GM19240 (cell line): ENCODE data around the gene DNAH1.

ENCODE experiments used
- DNase-seq: peaks from one replicate; pipeline ENCODE4 v3.0.0; 2011; ENCODE audit warnings: low spot score; ENCODE audit not compliant: insufficient read length

Gene DNAH1

DNA sequence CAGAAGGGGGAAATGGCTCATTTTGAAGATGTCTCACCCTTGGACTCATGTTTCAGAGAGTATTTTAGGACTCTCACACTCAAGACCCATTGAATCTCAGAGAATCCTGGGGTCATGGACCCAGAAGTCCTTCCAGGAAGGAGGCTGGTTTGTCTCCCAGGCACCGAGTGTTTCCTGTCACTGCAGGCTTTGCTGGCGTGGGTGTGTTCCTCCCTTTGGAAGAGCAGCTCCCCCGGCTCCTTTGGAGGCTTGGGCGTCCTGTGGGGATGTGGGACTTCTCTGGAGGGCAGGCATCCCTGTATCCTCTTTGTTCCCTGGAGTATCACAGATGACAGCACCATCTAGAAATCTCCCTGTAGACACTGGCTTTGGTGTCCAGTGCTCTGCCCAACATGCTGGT lies 40.0 kb downstream of the DNAH1 start:
- DNase-seq: no peak

DNA sequence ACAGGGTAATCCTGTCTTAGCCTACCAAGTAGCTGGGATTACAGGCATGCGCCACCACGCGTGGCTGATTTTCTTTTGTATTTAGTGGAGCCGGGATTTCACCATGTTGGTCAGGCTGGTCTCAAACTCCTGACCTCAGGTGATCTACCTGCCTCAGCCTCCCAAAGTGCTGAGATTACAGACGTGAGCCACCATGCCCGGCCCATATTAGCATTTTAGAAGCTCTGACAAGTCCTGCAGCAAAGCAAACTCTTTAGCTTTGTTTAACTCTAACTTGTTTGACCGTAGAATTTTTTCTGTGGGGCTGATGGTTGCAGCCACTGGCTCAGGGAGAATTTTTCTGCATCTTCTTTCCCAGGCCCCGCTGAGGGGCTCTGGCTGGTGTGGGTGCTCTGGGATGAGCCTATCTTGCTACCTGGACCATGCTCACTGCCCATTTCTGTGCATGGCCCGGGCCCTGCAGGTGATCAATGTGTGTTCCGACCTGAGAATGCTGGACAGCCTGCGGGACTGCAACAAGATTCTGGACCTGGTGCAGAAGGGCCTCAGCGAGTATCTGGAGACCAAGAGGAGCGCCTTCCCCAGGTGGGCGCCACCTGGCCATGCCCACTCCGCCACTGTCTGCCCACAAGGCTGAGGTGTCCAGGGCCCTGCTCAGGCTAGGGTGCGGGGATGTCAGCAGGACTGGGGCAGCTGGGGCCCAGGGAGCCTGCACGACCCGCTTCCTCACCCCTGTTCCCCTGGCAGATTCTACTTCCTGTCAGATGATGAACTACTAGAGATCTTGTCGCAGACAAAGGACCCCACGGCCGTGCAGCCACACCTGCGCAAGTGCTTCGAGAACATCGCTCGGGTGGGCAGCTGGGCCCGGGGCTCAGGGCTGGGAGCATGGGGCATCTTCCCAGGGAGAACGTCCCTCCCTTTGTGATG lies 41.3 kb downstream of the DNAH1 start:
- no peak for DNase-seq

DNA sequence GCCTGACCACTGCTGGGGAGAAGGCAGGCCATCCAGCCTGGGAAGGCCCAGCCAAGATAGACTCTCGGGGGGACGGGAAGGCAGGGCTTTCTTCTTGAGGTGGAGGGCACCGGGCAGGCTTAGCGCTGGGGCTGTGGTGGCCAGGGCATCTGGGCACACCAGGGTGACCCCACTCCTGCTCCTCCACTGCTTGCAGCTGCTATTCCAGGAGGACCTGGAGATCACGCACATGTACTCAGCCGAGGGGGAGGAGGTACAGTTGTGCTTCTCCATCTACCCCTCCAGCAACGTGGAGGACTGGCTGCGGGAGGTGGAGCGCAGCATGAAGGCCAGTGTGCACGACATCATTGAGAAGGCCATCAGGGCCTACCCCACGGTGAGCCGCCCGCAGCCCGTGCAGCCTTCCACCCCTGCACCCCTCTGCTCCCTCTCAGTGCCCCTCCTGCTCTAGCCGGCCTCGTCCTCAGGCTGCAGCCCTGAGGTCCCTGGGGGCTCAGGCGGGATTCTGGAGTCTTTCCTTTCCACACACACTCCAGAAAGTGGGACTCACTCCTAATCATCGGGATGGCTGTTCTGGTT lies 42.3 kb downstream of the DNAH1 start:
- no peak for DNase-seq

DNA sequence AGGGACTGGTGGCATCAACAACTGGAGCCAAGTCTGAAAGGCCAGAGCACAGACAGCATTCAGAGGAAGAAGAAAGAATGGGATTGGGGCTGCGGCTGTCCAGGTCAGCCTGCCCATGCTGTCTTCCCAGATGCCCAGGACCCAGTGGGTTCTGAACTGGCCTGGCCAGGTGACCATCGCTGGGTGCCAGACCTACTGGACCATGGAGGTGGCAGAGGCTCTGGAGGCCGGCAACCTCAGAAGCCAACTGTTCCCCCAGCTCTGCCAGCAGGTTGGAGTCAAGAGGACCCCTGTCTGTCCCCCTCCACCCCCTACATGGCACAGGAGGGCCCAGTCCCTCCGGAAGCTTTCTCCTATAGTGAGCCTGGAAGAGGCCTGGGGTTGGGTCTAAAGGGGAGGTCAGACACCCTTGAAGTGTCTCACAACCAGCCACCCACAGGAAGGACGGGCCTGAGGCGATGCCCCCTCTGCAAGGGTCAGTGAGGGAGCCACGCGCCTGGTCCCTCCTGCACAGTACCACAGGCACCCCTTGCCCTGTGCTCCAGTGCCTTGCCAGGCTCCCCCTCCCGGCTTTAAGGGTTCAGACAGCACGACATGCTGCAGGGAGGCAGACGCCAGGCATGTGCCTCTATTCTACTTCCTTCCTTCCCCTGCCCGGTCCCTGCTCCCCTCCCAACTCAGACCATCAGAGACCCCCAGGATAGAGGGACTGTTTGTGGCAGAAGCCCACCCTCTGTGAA lies 43.2 kb downstream of the DNAH1 start:
- DNase-seq: no peak

DNA sequence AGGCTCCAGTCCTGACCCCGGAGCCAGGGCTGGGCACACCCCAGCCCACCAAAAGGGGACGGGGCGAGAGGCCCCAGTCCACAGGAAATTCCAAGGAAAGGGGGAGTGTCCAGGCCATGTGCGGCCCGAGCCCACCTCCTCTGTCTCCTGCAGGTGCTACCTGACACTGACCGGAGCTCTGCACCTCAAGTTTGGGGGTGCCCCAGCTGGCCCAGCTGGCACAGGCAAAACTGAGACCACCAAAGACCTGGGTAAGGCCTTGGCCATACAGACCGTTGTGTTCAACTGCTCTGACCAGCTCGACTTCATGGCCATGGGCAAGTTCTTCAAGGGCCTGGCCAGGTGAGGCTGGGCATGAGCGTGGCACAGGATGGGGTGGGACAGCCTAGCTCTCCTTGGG lies 44.9 kb downstream of the DNAH1 start:
- no peak for DNase-seq

DNA sequence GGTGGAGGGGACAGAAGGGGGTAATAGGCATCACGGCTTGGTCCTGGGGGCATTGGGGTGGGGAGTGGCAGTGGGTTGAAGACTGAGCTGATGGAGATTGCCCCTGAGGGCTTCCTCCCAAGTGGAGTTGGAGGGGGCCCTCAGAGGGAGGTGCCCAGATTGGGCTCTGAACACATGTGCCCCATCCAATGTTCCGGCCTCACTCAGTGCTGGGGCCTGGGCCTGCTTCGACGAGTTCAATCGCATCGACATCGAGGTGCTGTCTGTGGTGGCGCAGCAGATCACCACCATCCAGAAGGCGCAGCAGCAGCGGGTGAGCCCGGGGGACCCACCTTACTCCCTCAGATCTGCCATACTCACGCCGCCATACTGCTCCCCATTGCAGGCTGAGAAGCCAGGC lies 45.3 kb downstream of the DNAH1 start:
- no peak for DNase-seq

DNA sequence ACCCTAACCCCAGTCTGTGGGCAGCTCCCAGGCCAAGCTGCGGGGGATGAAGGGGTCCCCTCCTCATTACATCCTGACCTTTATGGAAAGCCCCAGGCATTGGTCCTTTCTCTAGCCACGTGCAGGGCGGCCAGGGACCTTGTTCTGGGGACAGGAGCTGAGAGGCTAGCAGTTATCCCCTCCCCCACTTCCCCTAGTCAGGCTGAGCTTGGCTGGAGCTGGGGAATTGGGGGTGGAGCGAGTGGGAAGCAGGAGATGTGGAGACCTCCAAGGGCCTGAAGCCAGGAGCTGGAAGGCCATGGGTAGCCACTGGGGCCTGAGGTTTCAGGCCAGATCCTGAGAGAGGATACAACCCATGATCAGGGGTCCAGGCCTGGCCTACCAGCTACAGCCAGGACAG lies 45.8 kb downstream of the DNAH1 start:
- DNase-seq: no peak

DNA sequence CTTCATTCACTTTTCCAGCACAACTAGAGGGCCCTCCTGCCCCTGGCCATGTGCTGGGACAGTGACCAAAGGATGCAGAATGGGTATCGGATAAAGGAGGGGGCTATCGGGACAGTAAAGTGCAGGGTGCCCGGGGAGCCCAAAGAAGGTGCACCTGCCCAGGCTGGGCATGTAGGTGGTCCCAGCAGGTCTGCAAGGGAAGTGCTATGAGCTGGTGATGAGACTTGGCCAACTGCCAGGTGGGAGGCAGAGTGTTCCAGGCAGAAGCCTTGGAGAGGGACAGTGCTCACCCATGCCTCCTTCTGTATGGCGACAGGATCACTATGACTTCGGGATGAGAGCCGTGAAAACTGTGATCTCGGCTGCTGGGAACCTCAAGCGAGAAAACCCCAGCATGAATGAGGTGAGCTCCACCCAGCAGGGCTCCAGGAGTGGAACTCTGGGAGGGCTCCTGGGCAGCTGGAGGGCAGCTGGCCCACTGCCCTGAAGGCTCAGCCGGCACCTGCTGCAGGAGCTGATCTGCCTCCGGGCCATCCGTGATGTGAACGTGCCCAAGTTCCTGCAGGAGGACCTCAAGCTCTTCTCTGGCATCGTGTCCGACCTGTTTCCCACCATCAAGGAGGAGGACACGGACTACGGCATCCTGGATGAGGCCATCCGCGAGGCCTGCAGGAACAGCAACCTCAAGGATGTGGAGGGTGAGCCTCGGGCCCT lies 48.4 kb downstream of the DNAH1 start:
- no peak for DNase-seq

DNA sequence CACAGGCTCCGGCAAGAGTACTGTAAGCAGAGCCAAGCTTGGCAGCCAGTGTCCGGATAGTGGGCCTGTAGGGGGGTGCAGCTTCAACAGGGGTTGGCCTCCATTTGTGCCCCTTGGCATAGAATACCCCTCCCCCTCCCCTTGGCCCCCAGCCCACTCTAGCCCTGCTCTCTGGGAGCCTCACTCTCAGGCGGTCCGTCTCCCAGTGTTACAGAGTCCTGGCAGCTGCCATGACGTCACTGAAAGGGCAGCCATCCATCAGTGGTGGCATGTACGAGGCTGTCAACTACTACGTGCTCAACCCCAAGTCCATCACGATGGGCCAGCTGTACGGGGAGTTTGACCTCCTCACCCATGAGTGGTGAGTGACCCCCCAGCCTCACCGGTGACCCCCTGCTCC lies 50.4 kb downstream of the DNAH1 start:
- no peak for DNase-seq

DNA sequence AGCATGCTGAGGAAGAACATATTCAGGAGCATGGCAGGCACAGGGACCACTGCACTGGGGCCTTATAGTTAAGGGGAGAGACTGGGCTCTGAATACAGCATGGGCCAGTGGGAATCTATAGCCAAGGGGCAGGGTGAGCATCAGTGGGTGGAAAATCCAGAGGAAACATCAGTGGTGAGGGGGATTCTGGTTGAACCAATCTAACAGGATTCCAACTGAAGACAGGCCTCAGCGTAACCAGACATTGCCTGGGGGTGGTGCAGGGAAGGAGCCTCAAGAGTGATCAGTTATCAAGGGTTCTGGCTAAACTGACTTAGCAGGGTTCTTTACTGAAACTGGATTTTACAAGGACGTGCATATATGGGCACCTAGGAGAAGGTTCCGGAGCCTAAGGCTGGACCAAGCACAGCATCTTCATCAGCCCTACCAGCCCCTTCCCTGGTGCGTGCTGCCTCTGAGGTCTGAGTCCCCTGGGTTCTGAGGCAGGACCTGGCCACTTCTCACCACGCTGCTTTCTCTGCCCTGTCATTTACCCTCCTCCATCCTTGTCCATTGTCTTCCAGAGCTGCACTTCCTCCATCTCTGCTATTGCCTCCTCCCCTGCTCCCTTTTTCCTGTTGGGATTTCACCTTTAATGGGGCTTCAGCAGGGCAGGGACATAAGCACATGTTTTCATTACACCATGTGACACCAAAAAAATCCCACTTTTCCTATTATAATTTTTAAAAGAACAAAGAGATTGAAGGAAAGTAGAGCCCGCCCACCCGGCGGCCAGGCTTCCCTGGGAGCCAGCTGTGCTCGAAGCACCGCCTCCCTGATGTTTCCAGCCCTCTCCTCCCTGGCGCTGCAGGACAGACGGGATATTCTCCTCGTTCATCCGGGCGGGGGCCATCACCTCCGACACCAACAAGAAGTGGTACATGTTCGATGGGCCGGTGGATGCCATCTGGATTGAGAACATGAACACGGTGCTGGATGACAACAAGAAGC lies 52.1 kb downstream of the DNAH1 start:
- no peak for DNase-seq

DNA sequence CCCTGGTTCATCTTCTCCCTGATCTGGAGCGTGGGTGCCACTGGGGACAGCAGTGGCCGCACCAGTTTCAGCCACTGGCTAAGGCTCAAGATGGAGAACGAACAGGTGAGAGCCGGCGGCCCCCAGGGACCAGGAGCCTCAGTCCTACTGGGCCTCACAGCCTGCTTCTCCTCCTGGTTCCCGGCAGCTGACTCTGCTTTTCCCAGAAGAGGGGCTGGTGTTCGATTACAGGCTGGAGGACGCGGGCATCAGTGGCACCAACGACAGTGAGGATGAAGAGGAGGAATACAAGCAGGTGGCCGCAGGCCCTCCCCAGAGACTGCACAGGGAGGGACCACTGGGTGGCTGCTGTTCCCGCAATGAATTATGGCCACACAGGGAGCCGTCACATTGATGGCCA lies 54.4 kb downstream of the DNAH1 start:
- no peak for DNase-seq

DNA sequence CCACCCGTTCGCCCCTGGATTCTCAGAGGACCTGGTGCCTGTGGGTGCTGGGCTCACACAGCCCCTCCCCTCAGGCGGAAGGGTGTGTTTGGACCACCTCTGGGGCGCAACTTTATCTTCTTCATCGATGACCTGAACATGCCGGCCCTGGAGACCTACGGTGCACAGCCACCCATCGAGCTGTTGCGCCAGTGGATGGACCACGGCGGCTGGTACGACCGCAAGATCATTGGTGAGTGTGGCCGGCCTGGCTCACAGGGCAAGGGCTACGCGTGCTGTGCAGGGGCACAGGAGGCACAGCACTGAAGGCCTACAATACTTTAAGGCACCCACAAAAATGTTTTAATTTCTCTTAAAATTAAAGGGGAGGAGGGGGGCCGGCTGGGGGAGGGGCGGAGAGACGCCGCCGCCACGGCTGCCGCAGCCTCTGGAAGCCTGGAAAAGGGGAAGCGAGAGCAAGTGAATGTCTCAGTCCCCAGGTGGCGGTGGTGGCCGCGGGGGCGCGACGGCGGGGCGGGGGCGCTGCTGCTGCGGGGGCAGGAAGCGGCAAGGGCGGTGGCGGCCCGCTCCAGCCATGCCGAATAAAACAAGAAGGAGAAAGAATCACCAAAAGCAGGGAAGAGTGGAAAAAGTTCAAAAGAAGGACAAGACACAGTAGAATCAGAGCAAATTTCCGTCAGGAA lies 56.8 kb downstream of the DNAH1 start:
- no peak for DNase-seq

DNA sequence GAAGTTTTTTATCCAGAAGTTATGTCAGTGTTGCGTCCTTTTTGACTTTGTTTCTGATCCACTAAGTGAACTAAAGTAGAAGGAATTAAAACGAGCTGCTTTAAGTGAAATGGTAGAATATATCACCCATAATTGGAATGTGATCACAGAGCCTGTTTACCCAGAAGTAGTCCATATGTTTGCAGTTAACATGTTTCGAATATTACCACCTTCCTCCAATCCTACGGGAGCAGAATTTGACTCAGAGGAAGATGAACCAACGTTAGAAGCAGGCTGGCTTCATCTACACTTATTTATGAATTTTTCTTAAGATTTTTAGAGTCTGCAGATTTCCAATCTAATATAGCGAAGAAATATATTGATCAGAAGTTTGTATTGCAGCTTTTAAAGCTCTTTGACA lies 57.6 kb downstream of the DNAH1 start:
- no peak for DNase-seq

DNA sequence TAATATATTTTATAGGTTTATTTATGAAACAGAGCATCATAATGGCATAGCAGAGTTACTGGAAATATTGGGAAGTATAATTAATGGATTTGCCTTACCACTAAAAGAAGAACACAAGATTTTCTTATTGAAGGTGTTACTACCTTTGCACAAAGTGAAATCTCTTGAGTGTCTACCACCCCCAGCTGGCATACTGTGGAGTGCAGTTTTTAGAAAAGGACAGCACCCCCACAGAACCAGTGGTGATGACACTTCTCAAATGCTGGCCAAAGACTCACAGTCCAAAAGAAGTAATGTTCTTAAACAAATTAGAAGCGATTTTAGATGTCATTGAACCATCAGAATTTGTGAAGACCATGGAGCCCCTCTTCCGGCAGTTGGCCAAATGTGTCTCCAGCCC lies 58.1 kb downstream of the DNAH1 start:
- DNase-seq: no peak

DNA sequence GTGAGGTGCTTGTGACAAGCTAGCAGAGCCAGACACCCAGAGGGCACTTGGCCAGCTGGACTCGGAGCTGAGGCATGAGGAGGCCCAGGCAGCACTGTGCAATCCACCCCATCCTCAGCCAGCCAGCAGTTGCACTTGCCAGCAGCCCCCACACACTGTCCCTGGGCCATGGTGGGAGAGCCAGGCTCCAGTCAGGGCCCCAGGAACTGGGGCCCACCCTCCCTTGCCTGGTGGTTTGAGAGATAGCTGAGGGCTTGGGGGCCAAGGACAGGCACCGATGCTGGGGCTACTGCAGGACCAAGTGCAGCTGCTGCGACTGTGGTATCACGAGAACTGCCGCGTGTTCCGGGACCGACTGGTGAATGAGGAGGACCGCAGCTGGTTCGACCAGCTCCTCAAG lies 63.5 kb downstream of the DNAH1 start:
- no peak for DNase-seq

DNA sequence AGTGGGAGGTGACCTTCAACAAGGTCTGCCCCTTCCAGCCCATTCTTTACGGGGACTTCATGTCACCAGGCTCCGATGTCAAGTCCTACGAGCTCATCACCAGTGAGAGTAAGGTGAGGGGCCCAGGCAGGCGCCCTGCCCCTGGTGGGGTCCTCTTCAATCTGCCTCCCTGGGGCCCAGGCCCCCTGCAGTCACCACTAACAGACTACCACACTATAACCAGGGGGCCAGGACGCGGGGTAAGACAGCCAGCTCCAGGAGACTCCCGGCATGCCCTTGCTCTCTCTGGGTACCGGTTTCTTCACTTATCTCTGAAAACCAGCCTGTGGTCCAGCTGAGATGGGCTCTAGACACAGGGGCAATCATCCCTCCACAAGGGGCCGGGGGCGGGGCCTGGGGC lies 63.9 kb downstream of the DNAH1 start:
- DNase-seq: no peak

DNA sequence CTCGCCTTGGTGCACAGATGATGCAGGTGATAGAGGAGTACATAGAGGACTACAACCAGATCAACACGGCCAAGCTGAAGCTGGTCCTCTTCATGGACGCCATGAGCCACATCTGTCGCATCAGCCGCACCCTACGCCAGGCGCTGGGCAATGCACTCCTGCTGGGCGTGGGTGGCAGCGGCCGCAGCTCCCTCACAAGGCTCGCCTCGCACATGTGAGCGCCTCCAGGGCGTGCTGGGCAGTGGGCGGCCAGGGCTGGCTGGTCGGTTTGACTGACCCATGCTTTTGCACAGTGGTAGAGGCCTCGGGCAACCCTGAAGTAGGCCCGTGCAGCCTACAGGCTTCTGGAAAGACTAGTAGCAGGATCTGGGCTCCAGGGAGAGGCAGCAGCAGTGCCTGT lies 65.5 kb downstream of the DNAH1 start:
- DNase-seq: no peak

DNA sequence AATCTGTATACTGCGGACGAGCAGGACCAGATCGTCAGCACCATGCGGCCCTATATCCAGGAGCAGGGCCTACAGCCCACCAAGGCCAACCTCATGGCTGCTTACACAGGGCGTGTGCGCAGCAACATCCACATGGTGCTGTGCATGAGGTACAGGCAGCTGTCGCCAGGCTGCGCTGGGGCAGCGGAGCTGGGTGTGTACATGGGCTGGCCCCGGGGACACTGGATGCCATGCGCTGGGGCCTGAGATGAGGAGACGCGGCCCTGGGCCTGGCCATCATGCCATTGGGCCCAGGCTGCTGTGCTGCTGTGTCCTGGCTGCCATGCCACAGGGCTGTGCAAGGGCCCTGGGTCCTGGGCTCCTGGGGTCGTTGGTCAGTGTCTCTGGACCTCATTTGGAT lies 67.3 kb downstream of the DNAH1 start:
- no peak for DNase-seq

DNA sequence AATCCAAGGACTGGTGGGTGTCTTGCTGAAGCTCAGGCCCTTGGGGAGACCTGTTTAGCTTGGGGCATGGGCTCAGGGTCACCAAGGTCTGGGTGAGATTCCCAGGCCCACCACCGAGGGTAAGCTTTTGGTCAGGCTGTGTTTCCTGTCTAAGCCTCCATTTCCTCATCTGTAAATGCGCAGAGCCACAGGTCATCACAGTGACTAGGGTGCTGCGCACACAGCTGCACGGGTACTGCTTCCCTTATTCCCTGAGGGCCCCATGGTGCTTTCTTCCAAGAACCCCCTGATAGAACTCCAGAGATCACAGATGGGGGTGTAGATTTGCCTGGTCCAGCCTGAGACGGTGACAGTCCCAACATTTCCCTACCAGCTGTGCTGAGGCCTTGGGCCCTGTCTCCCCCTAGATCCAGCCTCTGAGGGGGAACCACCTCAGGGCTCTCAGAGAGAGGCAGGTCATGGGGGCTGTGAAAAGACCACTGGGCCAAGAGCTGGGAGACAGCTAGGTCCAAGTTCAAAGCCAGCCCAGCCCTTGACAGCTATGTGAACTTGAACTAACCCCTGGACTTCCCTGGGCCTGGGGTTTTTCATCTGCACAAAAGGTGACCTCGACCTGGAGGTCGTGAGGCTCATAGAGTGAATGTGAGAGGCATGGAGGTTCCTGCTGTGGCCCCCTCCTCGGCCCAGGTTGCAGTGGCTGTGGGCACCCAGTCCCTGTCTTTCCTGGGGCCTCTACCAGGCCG lies 68.1 kb downstream of the DNAH1 start:
- DNase-seq: no peak
